ENCODE measurements around the gene NOM1. TPM values are rescaled to one million over a fixed set of nuclear protein-coding genes. Genes with fewer than 3 reads are reported as not detected.

The NOM1 gene
- total and polyA plus RNA-seq, 2 experiments from 2014 or later: 9.2 to 17.9 TPM

- TF ChIP-seq EZH2 (IDR thresholded peaks at IDR 0.05; ENCODE audit: insufficient read depth, poor library complexity, severe bottlenecking) (peak; percentile 33), EZH2phosphoT487 (IDR thresholded peaks at IDR 0.05; ENCODE audit: insufficient read depth, low read depth) (0 out of 2 replicates have a peak, but pooled peaks have one; percentile 37)
- Histone ChIP-seq H3K9ac (no peak overlapping the region), H3K79me2 (ENCODE audit: insufficient read depth) (no peaks in the 10 kb centered on the region), H3K4me1 (ENCODE audit: insufficient read depth) (no peaks in the 10 kb centered on the region), H3K27ac (no peak overlapping the region), H3F3A (ENCODE audit: insufficient read depth) (no peaks in the 10 kb centered on the region), H3K9me2 (ENCODE audit: insufficient read depth) (no peaks in the 10 kb centered on the region), H3K4me3 (peak overlapping the region; percentile 16; the same call in 1 of the 2 replicates), H3K27me3 (replicated peaks; ENCODE audit: insufficient read depth) (peaks cover 96% of the 10 kb centered on the region), H2AFZ (no peak overlapping the region), H3K36me3 (ENCODE audit: low read depth) (no peaks in the 10 kb centered on the region), H4K20me1 (ENCODE audit: insufficient read depth) (no peaks in the 10 kb centered on the region), H3K9me3 (ENCODE audit: low read depth) (no peaks in the 10 kb centered on the region), H3K4me2 (ENCODE audit: unreplicated experiment) (no peak overlapping the region)
- DNase-seq: no peak
- in situ Hi-C loops (cut with MboI): no loop called here
- WGBS, 2 experiments (ENCODE audit: low coverage in 1 of 2, low lambda C conversion rate in 2 of 2, missing lambda C conversion rate in 2 of 2): 2% methylated on average over 72 to 120 of the region's 130 CpGs
Observed at GRCh38 chr7:157009778-157010587, 60.5 kb downstream of the NOM1 start.

- no peak within 1 kb of the TSS for H3K4me2 ChIP-seq (ENCODE audit: unreplicated experiment)
- no peaks in the 10 kb centered on the region for H4K20me1 ChIP-seq (ENCODE audit: insufficient read depth)
- H3K4me1 ChIP-seq (ENCODE audit: insufficient read depth): no peaks in the 10 kb centered on the region
- TF ChIP-seq EZH2 (IDR thresholded peaks at IDR 0.05; ENCODE audit: insufficient read depth, poor library complexity, severe bottlenecking): no peak
- 0 out of 2 replicates have a peak, but pooled peaks have one; percentile 49 for TF ChIP-seq EZH2phosphoT487 (IDR thresholded peaks at IDR 0.05; ENCODE audit: insufficient read depth, low read depth)
- H3K27me3 ChIP-seq (replicated peaks; ENCODE audit: insufficient read depth): peaks cover 96% of the 10 kb centered on the region
- WGBS, 2 experiments (ENCODE audit: low coverage in 1 of 2, low lambda C conversion rate in 2 of 2, missing lambda C conversion rate in 2 of 2): 1 to 2% methylated on average over 43 to 80 of the region's 87 CpGs
- in situ Hi-C loops (cut with MboI): no loop called here
- H3K9ac ChIP-seq: no peak within 1 kb of the TSS
- no peaks in the 10 kb centered on the region for H3K9me3 ChIP-seq (ENCODE audit: low read depth)
- no peaks in the 10 kb centered on the region for H3F3A ChIP-seq (ENCODE audit: insufficient read depth)
- no peaks in the 10 kb centered on the region for H3K79me2 ChIP-seq (ENCODE audit: insufficient read depth)
- H3K36me3 ChIP-seq (ENCODE audit: low read depth): no peaks in the 10 kb centered on the region
- H3K4me3 ChIP-seq: peak within 1 kb of the TSS; percentile 16; the same call in 1 of the 2 replicates
- H2AFZ ChIP-seq: no peak within 1 kb of the TSS
- no peak for DNase-seq
- no peaks in the 10 kb centered on the region for H3K9me2 ChIP-seq (ENCODE audit: insufficient read depth)
- H3K27ac ChIP-seq: no peak within 1 kb of the TSS
Observed at GRCh38 chr7:157010588-157011332, 61.2 kb downstream of the NOM1 start, which contains the start of gene MNX1. TSS of gene MNX1 (minus strand) at chr7:157010663. CDS start at chr7:157010350, 313 bp downstream.

GRCh38 chr7:157011333-157012112 lies 62.0 kb downstream of the NOM1 start:
- H3K27ac ChIP-seq: no peak overlapping the region
- 5 to 6% methylated on average over 36 to 37 of the region's 37 CpGs for WGBS, 2 experiments (ENCODE audit: low coverage in 1 of 2, low lambda C conversion rate in 2 of 2, missing lambda C conversion rate in 2 of 2)
- in situ Hi-C loops (cut with MboI): no loop called here
- H3K9me3 ChIP-seq (ENCODE audit: low read depth): no peaks in the 10 kb centered on the region
- TF ChIP-seq EZH2phosphoT487 (IDR thresholded peaks at IDR 0.05; ENCODE audit: insufficient read depth, low read depth) (peak; percentile 76; the same call in 1 of the 2 replicates), EZH2 (IDR thresholded peaks at IDR 0.05; ENCODE audit: insufficient read depth, poor library complexity, severe bottlenecking) (peak; percentile 94)
- no peaks in the 10 kb centered on the region for H3K9me2 ChIP-seq (ENCODE audit: insufficient read depth)
- no peak overlapping the region for H3K4me3 ChIP-seq
- H2AFZ ChIP-seq: no peak overlapping the region
- no peaks in the 10 kb centered on the region for H3F3A ChIP-seq (ENCODE audit: insufficient read depth)
- no peaks in the 10 kb centered on the region for H4K20me1 ChIP-seq (ENCODE audit: insufficient read depth)
- no peaks in the 10 kb centered on the region for H3K4me1 ChIP-seq (ENCODE audit: insufficient read depth)
- H3K4me2 ChIP-seq (ENCODE audit: unreplicated experiment): no peak overlapping the region
- no peaks in the 10 kb centered on the region for H3K36me3 ChIP-seq (ENCODE audit: low read depth)
- no peak for DNase-seq
- H3K9ac ChIP-seq: no peak overlapping the region
- H3K27me3 ChIP-seq (replicated peaks; ENCODE audit: insufficient read depth): peaks cover 96% of the 10 kb centered on the region
- H3K79me2 ChIP-seq (ENCODE audit: insufficient read depth): no peaks in the 10 kb centered on the region

- Histone ChIP-seq H3K27ac (no peak overlapping the region), H3K4me2 (ENCODE audit: unreplicated experiment) (no peak overlapping the region), H3K4me3 (no peak overlapping the region), H3K4me1 (ENCODE audit: insufficient read depth) (no peaks in the 10 kb centered on the region), H3K9ac (no peak overlapping the region), H3K79me2 (ENCODE audit: insufficient read depth) (no peaks in the 10 kb centered on the region), H4K20me1 (ENCODE audit: insufficient read depth) (no peaks in the 10 kb centered on the region), H3K9me2 (ENCODE audit: insufficient read depth) (no peaks in the 10 kb centered on the region), H3F3A (ENCODE audit: insufficient read depth) (no peaks in the 10 kb centered on the region), H3K9me3 (ENCODE audit: low read depth) (no peaks in the 10 kb centered on the region), H3K36me3 (ENCODE audit: low read depth) (no peaks in the 10 kb centered on the region), H2AFZ (no peak overlapping the region), H3K27me3 (replicated peaks; ENCODE audit: insufficient read depth) (peaks cover 96% of the 10 kb centered on the region)
- peak; percentile 68 for TF ChIP-seq EZH2 (IDR thresholded peaks at IDR 0.05; ENCODE audit: insufficient read depth, poor library complexity, severe bottlenecking)
- TF ChIP-seq EZH2phosphoT487 (IDR thresholded peaks at IDR 0.05; ENCODE audit: insufficient read depth, low read depth): no peak; the same call in 1 of the 2 replicates
- in situ Hi-C loops (cut with MboI): no loop called here
- 1 to 2% methylated on average over 10 of the region's 10 CpGs for WGBS, 2 experiments (ENCODE audit: low coverage in 1 of 2, low lambda C conversion rate in 2 of 2, missing lambda C conversion rate in 2 of 2)
- DNase-seq: no peak
Observed at GRCh38 chr7:157012113-157012547, 62.6 kb downstream of the NOM1 start.
